RWPE2 (cell line): Measurements from ENCODE around the gene STX18.

ENCODE experiments used
- ATAC-seq: fragments of 200-7000 bp; cut with Tn5 transposase; 3 replicates; pipeline ENCODE4 v1.9.1; 2021; ENCODE audit warnings: low read depth
- DNase-seq: peaks from one replicate; pipeline ENCODE4 v3.0.0-alpha.2; 2020; ENCODE audit warnings: low spot score
- H3K27ac ChIP-seq: fragments of 450-650 bp; 2 replicates; pipeline ENCODE4 v1.5.1; 2017; ENCODE audit warnings: mild to moderate bottlenecking; ENCODE audit not compliant: poor library complexity, severe bottlenecking
- H3K27me3 ChIP-seq: fragments of 250-450 bp; sonication (Bioruptor Pico); 2 replicates; pipeline ENCODE4 v1.5.1; 2021; ENCODE audit warnings: mild to moderate bottlenecking, moderate library complexity; ENCODE audit not compliant: insufficient read depth, poor library complexity, severe bottlenecking
- H3K36me3 ChIP-seq: fragments of 250-450 bp; sonication (Bioruptor Pico); 2 replicates; pipeline ENCODE4 v1.5.1; 2020; ENCODE audit warnings: low read depth, mild to moderate bottlenecking, moderate library complexity
- H3K4me1 ChIP-seq: fragments of 250-450 bp; sonication (Bioruptor Pico); 2 replicates; pipeline ENCODE4 v1.5.1; 2021; ENCODE audit warnings: mild to moderate bottlenecking, moderate library complexity; ENCODE audit not compliant: insufficient read depth, poor library complexity, severe bottlenecking
- H3K4me3 ChIP-seq: fragments of 250-450 bp; sonication (Bioruptor Pico); 2 replicates; pipeline ENCODE4 v1.5.1; 2021; ENCODE audit warnings: mild to moderate bottlenecking, moderate library complexity; ENCODE audit not compliant: severe bottlenecking
- H3K9me3 ChIP-seq: fragments of 250-450 bp; sonication (Bioruptor Pico); 2 replicates; pipeline ENCODE4 v1.5.1; 2021; ENCODE audit warnings: mild to moderate bottlenecking, moderate library complexity; ENCODE audit not compliant: severe bottlenecking
- TF ChIP-seq, protein P1 (sequence below): fragments of 450-650 bp; IDR thresholded peaks from one replicate; pipeline ENCODE4 v1.5.1; 2017; ENCODE audit warnings: mild to moderate bottlenecking, moderate library complexity; ENCODE audit not compliant: poor library complexity, severe bottlenecking

Gene STX18

DNA sequence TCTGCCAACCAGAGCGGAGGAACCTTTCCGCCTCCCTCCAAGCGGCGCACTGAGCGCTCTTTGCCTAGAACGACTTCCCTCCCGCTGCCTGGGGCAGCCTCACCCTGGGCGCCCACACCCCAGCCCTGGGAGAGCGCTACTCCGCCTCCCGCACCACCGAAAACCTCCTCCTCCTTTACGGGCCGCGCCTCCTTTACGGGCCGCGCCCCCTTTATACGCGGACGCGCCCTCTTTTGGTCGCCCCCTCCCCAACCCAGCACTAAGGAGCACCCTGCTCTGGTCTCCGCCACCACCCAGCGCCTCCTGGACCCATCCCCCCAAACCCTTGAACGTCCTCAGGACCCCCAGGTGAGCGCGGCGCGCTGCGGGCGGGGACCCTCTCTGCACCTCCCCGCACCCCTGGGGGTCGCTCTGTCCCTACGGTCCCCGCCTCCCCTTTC lies 155.5 kb downstream of the STX18 start:
- no peaks in the 10 kb centered on the region for H3K36me3 ChIP-seq
- ATAC-seq (peak; percentile 56), DNase-seq (no peak)
- H3K27me3 ChIP-seq: peaks cover 26% of the 10 kb centered on the region
- H3K9me3 ChIP-seq: no peaks in the 10 kb centered on the region
- no peak overlapping the region for H3K27ac ChIP-seq
- no peaks in the 10 kb centered on the region for H3K4me1 ChIP-seq
- peak overlapping the region; percentile 39 for H3K4me3 ChIP-seq
- TF ChIP-seq, protein P1, sequence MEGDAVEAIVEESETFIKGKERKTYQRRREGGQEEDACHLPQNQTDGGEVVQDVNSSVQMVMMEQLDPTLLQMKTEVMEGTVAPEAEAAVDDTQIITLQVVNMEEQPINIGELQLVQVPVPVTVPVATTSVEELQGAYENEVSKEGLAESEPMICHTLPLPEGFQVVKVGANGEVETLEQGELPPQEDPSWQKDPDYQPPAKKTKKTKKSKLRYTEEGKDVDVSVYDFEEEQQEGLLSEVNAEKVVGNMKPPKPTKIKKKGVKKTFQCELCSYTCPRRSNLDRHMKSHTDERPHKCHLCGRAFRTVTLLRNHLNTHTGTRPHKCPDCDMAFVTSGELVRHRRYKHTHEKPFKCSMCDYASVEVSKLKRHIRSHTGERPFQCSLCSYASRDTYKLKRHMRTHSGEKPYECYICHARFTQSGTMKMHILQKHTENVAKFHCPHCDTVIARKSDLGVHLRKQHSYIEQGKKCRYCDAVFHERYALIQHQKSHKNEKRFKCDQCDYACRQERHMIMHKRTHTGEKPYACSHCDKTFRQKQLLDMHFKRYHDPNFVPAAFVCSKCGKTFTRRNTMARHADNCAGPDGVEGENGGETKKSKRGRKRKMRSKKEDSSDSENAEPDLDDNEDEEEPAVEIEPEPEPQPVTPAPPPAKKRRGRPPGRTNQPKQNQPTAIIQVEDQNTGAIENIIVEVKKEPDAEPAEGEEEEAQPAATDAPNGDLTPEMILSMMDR: no peak

DNA sequence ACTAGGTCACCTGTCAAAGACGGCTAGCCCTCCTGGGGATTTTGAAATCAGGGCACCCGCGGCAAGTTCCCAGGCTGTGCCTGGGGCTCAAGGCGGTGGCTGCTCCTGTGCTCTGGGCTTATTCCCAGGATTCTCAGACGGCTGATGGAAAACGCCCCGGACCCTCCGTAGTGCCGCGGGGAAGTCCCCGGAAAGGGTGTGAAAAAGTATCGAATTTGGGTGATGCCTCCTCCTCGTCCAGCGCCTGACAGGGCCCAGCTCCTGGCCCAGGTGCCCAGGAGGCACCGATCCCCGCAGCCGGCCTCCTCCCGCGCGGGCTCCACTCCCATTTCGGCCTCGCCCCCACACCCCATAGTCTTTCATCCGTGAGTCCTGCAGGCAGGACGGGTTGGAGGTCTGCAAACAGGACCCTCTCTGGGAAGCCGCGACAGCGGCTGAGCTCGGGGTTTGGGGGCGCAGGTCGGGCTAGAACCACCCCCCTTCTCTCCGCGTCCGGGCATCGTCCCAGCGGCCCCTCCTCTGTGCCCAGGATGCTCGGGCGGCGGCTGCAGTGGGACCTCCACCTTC lies 156.0 kb downstream of the STX18 start:
- Histone ChIP-seq H3K4me1 (no peaks in the 10 kb centered on the region), H3K36me3 (no peaks in the 10 kb centered on the region), H3K4me3 (peak overlapping the region; percentile 39), H3K27ac (no peak overlapping the region), H3K27me3 (peaks cover 26% of the 10 kb centered on the region), H3K9me3 (no peaks in the 10 kb centered on the region)
- TF ChIP-seq, protein P1: no peak
- ATAC-seq: no peak
- no peak for DNase-seq

DNA sequence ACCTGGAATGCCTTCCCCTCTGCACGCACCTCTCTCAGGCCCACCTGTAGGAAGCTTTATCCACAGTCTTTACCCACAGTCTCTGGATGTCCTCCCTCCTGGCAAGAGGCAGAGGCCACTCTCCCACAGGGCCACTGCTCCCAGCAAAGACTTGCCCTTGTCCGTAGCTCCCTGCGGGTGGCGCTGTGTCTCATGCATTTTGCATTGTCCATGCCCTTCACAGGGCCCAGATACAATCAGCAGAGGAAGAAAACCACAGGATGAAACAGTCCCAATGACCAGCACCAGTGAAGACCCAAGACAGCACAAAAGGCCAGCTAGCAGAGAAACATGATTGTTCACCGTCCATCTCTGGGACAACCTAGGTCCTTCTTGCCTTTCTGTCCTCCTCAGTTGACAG lies 157.0 kb downstream of the STX18 start:
- DNase-seq (no peak), ATAC-seq (no peak)
- TF ChIP-seq, protein P1: peak; percentile 10

DNA sequence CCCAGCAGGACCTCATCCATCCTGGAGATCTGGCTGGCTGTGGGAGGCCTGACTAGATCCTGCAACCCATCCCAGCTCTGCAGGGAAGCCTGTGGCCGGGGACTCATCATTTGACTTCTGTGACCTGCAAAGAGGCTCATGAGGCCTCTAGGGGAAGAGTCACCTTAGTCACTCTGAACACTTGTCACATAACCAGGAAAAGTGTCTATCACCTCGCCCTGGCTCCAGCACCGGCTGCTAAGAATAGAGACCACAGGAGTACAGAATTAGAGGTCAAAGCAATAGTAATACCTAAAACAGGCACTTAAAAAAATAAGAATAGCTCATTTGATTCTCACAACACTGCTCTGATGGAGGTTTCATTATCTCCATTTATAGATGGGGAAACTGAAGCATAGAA lies 158.8 kb downstream of the STX18 start:
- H3K27me3 ChIP-seq: peaks cover 23% of the 10 kb centered on the region
- no peak overlapping the region for H3K4me3 ChIP-seq
- ATAC-seq (no peak), DNase-seq (no peak)
- TF ChIP-seq, protein P1: no peak
- H3K4me1 ChIP-seq: no peaks in the 10 kb centered on the region
- no peak overlapping the region for H3K27ac ChIP-seq
- H3K36me3 ChIP-seq: no peaks in the 10 kb centered on the region
- H3K9me3 ChIP-seq: no peaks in the 10 kb centered on the region

More for the DNA sequence above, 157.0 kb downstream of the STX18 start:
- H3K27me3 ChIP-seq: peaks cover 26% of the 10 kb centered on the region
- no peaks in the 10 kb centered on the region for H3K4me1 ChIP-seq
- H3K9me3 ChIP-seq: no peaks in the 10 kb centered on the region
- no peaks in the 10 kb centered on the region for H3K36me3 ChIP-seq
- H3K4me3 ChIP-seq: no peak overlapping the region
- no peak overlapping the region for H3K27ac ChIP-seq

DNA sequence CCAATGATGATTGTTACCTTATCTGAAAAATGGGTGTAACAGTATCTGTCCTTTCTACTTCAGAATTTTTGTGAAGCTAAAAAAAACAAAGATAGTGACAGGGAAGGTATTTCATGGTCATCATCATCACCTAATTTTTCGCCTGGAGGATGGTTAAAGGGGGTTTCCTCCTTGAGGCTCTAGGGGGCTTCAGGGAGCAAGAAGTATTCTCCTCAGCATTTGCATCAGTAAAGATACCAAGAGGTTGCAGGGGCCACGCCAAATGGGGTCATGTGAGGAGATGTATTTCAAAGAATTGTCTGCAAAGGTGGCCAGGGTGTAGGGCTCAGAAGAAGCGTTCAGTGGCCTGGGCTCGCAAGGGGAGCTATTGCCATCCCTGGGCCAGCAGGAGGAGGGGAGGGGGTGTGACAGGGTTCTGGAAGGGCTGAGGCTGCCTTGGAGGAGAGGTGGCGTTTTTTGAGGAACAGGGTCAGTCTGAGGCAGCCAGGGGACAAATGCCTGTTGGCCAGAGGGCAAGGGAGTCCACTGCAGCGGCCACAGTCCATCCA lies 162.2 kb downstream of the STX18 start:
- H3K27me3 ChIP-seq: no peaks in the 10 kb centered on the region
- TF ChIP-seq, protein P1: no peak

More for the DNA sequence above, 162.2 kb downstream of the STX18 start:
- H3K4me1 ChIP-seq: no peaks in the 10 kb centered on the region
- H3K27ac ChIP-seq: no peak overlapping the region
- DNase-seq (no peak), ATAC-seq (no peak)
- no peak overlapping the region for H3K4me3 ChIP-seq
- no peaks in the 10 kb centered on the region for H3K36me3 ChIP-seq
- no peaks in the 10 kb centered on the region for H3K9me3 ChIP-seq
